ENCODE data around the gene ZNF541. TPM values are rescaled to one million over a fixed set of nuclear protein-coding genes. Genes with fewer than 3 reads are reported as not detected.

Gene ZNF541
- total RNA-seq, 1 experiment from 2014 or later: not detected

DNA sequence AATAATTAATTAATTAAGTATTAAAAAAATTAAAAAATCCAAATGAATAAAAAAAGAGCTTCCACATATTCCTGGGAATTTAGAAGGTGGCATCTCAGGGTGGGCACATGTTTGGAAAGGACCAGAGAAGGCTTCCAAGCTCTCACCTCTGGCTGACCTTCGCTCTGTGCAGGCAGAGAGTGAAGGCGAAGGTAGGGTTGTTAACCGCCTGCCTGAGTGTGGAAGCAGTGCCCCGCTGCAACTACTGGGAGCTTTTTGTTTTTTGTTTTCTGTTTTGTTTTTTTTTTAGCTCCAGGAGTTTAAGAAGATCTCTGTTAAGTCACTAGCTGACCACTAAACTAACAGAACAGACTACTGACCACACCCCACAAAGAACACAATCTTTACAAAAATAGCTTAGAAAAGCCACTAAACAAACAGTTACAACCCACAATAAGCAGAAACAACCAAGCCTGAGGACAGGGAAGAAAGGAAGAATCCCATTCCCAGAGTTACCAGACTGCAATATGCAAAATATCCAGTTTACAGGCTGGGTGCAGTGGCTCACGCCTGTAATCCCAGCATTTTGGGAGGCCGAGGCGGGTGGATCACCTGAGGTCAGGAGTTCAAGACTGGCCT lies 11.4 kb downstream of the ZNF541 start:
- no peak for DNase-seq (ENCODE audit: low read depth, low spot score)
- in situ Hi-C loops (cut with HindIII; ENCODE audit: low pct_unique_long_range_greater_than_20kb, low sequenced_read_pairs): no loop called here

DNA sequence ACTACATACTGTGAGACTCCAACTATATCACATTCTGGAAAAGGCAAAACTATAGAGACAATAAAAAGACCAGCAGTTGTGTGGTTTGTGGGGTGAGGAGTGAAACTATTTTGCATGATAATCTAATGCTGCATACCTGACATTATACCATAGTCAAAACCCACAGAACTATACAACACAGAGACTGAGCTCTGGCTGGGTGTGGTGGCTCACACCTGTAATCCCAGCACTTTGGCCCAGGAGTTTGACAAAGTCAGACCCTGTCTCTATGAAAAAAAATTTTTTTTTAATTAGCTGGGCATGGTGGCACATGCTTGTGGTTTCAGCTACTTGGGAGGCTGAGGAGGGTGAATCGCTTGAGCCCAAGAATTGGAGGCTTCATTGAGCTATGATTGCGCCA lies 11.9 kb downstream of the ZNF541 start:
- in situ Hi-C loops (cut with HindIII; ENCODE audit: low pct_unique_long_range_greater_than_20kb, low sequenced_read_pairs): no loop called here
- no peak for DNase-seq (ENCODE audit: low read depth, low spot score)

DNA sequence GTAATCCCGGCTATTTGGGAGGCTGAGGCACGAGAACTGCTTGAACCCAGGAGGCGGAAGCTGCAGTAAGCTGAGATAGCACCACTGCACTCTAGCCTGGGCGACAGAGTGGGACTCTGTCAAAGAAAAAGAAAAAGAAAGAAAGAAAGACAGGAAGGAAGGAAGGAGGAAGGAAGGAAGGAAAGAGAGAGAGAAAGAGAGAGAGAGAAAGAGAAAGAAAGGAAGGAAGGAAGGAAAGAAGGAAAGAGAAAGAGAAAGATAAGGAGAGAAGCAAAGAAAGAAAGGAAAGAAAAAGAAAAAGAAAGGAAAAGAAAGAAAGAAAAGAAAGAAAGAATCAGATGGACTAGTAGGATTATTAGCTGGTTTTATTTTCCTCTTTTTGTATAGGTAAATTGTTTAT lies 22.8 kb downstream of the ZNF541 start:
- DNase-seq (ENCODE audit: low read depth, low spot score): no peak
- in situ Hi-C loops (cut with HindIII; ENCODE audit: low pct_unique_long_range_greater_than_20kb, low sequenced_read_pairs): no loop called here

DNA sequence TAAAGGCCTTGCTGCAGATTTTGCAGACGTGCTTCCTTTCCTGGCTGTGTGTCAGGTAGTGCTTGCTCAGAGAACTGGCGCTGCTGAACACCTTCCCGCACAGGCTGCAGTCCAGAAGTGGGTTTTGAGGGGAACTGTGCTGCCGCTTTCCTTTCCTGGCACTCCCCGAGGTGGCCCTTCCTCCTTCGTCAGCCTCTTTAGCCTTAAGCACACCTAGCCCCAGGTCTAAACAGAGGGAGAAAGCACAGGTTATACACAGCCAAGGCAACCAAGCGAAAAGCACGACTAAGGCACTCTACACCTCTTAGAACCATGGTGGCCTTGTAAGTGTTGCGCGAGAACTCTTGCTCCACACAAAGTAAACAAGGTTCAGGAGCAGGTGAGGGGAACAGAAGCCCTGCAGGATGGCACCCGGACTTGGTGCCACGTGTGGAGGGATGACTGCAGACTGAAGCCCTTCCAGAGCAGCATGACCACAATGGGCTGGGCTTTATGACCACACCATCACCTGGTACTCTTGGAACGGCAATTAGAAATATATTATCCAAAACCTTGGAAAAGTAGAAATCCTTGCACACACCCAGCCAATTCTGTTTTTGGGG lies 23.6 kb downstream of the ZNF541 start:
- no peak for DNase-seq (ENCODE audit: low read depth, low spot score)
- in situ Hi-C loops (cut with HindIII; ENCODE audit: low pct_unique_long_range_greater_than_20kb, low sequenced_read_pairs): no loop called here

DNA sequence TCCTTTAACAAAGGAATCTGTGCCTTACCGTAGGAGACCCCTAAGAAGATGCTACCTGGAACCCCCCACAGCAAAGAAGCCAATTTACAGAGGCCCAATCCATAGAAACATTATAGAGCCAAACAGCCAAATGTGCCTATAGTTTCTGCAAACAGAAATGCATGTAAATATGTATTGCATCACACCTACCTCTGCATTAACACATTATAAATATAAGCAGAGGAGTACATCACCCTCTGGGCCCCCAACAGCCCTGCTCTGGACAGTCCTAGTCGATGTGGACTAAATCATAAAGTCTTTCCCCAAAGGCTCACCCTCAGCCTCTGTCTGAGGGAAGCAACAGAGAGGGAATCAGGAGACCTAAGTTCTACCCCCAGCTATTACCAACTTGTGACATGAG lies 25.7 kb downstream of the ZNF541 start:
- no peak for DNase-seq (ENCODE audit: low read depth, low spot score)
- in situ Hi-C loops (cut with HindIII; ENCODE audit: low pct_unique_long_range_greater_than_20kb, low sequenced_read_pairs): no loop called here

DNA sequence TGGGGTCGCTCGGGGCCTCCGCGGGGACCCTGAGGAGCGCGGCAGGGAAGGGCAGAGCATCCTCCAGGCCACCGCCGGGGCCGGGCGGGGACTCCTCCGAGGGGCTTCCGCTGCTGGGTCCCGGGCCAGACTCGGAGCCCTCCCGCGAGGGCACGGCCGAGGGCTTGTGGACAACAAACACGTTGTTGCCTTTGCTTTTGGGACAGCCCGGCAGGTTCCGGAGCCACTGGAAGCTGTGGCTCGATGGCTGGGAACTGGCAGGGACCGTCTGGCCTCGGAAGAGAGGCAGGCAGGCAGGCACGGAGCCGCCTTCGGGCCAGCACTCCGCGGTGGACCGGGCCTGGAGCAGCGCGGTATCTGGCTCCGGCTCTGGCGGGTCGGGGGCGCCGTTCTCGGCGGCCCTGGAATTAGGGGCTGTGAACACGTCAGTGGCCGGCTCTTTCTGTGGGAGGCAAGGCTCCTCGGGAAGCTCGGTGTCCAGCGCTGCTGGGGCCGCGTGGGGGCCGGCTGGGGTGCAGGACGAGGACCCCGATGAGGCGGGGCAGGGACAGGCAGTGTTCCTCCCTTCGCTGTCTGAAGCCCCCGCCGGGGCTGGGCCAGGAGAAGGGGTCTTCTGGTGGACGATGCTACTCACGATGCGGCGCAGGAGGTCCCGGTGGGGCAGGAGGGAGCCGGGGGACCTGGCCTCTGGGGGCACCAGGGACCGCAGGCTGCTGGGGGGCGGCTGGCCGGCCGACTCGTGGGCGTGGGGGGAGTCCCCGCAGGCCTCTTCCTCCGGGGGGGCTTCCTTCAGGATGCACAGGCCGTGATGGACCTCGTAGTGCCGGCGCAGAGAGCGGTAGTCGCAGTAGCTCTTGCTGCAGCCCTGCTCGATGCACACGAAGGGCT lies 27.6 kb downstream of the ZNF541 start:
- no peak for DNase-seq (ENCODE audit: low read depth, low spot score)
- in situ Hi-C loops (cut with HindIII; ENCODE audit: low pct_unique_long_range_greater_than_20kb, low sequenced_read_pairs): no loop called here

DNA sequence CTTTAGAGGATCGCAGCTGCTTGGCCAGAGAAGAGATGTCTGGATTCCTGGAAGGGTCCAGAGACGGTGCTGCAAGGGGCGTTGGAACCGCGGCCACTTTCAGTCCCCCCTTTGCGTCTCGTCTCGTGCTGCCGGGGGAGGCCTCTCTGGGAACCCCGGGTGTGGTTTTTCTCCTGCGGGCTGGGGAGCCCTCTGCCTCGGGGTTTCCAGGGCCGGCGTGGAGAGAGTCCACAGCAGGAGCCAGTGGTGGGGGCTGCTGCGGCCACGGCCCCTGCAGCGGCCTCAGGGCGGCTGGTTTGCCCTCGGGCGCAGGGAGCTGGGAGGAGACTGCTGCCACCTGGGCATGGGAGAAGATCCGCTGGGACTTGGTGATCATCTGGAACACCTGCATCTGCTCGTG lies 28.5 kb downstream of the ZNF541 start:
- in situ Hi-C loops (cut with HindIII; ENCODE audit: low pct_unique_long_range_greater_than_20kb, low sequenced_read_pairs): no loop called here
- DNase-seq (ENCODE audit: low read depth, low spot score): no peak

DNA sequence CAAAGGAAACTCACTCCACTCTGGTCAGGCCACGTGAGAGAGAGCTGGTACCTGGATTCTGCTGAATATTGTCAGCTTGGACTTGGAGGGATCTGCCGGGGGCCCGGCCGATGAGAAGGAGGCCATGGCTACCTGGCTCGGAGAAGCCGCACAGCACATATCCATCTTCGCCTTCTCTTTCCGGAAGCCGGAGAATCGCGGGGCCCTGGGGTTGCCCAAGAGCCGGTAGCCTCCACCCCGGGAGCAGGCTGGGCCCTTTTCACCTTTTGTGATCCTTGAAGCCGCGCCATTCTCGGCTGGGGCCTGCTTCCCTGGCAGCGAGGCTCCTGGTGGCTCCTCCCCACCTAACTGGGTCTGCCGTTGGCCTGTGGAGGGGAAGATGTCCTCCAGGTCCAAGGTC lies 28.9 kb downstream of the ZNF541 start:
- in situ Hi-C loops (cut with HindIII; ENCODE audit: low pct_unique_long_range_greater_than_20kb, low sequenced_read_pairs): no loop called here
- DNase-seq (ENCODE audit: low read depth, low spot score): no peak

DNA sequence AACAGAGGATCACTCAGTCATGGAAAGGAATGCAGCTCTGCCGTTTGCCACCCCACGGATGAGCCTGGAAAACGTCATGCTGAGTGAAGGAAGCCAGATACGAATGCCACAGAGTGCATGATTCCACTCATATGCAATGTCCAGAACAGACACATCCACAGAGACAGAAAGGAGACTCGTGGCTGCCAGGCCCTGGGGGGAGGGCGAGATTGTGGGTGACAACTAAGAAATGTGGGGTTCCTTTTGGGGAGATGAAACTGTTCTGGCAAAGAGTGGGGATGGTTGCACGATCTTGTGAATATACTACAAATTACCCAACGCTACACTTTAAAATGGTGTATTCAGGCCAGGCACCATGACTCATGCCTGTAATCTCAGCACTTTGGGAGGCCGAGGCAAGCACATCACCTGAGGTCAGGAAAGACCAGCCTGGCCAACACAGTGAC lies 30.9 kb downstream of the ZNF541 start:
- in situ Hi-C loops (cut with HindIII; ENCODE audit: low pct_unique_long_range_greater_than_20kb, low sequenced_read_pairs): no loop called here
- DNase-seq (ENCODE audit: low read depth, low spot score): no peak

DNA sequence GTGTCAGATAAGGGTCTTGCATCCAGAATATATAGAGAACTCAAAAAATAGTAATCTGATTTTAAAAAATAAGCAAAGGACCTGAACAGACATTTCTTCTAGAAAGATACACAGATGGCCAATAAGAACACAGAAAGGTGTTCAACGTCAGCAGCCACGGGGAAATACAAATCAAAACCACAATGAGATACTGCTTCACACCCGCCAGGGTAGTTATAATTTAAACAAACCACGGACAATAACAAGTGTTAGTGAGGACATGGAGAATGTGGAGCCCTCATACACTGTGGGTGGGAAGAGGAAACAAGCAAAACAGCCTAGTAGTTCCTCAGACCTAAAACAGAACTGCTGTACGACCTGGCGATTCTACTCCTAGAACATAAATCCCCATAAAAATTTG lies 31.4 kb downstream of the ZNF541 start:
- DNase-seq (ENCODE audit: low read depth, low spot score): no peak
- in situ Hi-C loops (cut with HindIII; ENCODE audit: low pct_unique_long_range_greater_than_20kb, low sequenced_read_pairs): no loop called here

DNA sequence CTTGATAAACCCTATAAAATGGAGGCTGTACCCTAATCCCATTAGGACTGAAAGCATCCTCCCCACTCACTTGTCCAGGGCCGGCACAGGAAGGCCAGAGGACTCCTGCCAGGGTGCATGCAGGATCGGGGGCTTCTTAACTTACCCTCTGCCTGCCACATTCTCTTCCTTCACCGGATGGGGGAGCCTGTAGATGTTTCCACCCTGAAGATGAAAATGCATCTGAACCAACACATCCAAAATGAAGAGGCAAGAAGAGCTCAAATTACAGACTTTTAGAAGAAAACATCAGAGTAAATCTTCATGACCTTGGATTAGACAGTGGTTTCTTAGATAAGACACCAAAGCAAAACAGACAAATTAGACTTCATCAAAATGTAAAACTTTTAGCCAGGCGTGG lies 32.2 kb downstream of the ZNF541 start:
- in situ Hi-C loops (cut with HindIII; ENCODE audit: low pct_unique_long_range_greater_than_20kb, low sequenced_read_pairs): no loop called here
- peak; percentile 70 for DNase-seq (ENCODE audit: low read depth, low spot score)

DNA sequence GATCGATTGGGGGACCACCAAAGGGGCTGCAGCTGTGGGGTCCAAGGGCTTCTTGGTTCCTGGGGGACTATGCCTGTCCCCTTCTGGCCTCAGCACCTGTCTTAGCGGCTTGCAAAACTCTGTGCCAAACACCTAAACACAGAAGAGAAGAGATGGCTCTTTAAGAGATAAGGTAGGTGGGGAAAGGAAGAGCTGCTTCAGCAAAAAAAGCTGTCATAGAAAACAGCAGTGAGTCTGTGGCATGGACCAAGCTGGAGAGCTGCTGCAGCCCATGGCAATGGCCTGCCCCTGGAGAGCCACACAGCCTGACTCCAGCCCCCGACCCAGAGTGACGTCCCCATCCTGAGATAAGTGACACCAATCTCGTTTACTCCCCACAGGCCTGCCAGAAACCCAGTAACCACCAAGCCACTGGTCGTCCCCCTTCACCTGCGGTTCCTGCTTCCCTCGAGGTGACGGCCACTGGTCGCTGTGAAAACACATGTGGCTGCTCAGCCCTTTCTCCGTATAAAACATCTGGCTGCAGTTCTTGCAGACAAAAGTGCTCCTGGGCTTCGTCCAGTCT lies 33.1 kb downstream of the ZNF541 start:
- in situ Hi-C loops (cut with HindIII; ENCODE audit: low pct_unique_long_range_greater_than_20kb, low sequenced_read_pairs): no loop called here
- no peak for DNase-seq (ENCODE audit: low read depth, low spot score)

DNA sequence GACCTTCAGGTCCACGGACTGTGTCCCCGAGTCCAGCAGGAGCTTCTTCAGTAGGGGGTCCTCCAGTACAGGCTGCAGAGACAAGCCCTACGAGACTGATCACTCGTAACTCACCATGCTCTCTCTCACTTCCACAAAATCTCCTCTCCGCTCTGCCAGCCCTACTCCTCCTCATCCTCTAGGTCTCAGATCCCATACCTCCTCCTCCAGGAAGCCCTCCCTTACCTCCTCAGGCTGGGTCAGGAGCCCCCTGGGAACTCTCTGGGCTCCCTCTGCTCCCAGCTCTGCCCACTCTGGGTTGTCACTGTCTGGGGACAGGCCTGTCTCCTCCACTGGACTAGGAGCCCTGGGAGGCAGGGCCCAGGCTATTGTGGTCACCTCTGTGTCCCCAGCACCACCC lies 34.1 kb downstream of the ZNF541 start:
- in situ Hi-C loops (cut with HindIII; ENCODE audit: low pct_unique_long_range_greater_than_20kb, low sequenced_read_pairs): no loop called here
- no peak for DNase-seq (ENCODE audit: low read depth, low spot score)

DNA sequence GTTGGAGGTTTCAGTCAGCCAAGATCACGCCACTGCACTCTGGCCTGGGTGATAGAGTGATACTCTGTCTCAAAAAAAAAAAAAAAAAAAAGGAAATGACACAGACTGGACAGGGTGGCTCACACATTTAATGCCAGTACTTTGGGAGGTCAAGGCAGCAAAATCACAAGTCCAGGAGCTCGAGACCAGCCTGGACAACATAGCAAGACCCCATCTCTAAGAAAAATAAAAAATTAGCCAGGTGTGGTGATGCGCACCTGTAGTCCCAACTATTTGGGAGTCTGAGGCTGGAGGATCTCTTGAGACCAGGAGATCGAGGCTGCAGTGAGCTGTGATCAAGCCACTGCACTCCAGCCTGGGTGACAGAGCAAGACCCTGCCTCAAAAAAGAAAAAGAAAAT lies 35.5 kb downstream of the ZNF541 start:
- in situ Hi-C loops (cut with HindIII; ENCODE audit: low pct_unique_long_range_greater_than_20kb, low sequenced_read_pairs): no loop called here

DNA sequence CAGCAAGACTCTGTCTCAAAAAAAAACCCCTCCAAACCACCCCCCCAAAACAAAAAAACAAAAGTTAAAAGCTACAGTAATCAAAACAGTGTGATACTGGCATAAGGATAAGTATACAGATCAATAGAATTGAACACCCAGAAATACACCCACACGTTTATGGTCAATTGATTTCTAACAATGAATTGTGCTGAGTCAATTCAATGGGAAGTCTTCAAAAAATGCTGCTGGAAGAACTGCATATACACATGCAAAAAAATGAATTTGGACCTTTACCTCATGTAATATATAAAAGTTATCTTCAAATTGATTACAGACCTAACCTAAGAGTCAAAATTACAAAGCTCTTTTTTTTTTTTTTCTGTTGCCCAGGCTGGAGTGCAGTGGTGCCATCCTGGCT lies 38.3 kb downstream of the ZNF541 start:
- in situ Hi-C loops (cut with HindIII; ENCODE audit: low pct_unique_long_range_greater_than_20kb, low sequenced_read_pairs): no loop called here

More for the DNA sequence above, 35.5 kb downstream of the ZNF541 start:
- DNase-seq (ENCODE audit: low read depth, low spot score): no peak

DNA sequence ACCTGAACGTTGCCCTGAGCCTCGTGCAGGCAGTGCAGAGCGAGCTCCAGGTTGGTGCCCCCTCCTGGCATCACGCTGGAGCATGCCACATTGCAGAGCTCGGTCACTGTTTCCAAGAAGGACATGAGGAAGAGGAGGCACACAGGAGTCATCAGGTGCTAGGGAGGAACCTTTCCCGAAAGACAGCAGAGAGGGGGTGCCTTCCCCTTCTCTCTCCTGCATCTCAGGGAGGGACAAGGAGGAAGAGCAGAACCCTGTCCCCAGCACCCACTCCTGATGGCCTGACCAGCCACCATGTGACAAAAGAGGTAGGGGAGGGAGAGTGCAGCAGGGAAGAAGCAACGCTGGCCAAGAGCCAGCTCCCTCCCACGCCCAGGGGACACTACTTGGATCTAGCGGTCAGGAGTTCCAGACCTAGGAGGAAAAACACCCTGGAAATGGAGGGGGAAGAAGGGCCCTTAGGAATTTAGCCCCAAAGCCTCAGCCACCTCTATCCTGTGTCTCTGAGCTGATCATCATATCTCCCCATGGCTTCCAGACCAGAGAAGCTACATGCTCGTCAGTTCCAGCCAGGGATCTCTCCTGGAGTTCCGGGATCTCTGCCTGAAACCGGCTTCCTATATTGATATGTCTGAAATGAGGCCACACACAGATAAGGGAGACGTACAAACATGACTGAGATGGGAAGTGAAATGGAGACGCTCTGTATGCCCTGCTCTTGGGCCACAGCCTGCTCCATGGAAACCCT lies 41.1 kb downstream of the ZNF541 start:
- in situ Hi-C loops (cut with HindIII; ENCODE audit: low pct_unique_long_range_greater_than_20kb, low sequenced_read_pairs): no loop called here
- no peak for DNase-seq (ENCODE audit: low read depth, low spot score)

More for the DNA sequence above, 38.3 kb downstream of the ZNF541 start:
- DNase-seq (ENCODE audit: low read depth, low spot score): no peak

DNA sequence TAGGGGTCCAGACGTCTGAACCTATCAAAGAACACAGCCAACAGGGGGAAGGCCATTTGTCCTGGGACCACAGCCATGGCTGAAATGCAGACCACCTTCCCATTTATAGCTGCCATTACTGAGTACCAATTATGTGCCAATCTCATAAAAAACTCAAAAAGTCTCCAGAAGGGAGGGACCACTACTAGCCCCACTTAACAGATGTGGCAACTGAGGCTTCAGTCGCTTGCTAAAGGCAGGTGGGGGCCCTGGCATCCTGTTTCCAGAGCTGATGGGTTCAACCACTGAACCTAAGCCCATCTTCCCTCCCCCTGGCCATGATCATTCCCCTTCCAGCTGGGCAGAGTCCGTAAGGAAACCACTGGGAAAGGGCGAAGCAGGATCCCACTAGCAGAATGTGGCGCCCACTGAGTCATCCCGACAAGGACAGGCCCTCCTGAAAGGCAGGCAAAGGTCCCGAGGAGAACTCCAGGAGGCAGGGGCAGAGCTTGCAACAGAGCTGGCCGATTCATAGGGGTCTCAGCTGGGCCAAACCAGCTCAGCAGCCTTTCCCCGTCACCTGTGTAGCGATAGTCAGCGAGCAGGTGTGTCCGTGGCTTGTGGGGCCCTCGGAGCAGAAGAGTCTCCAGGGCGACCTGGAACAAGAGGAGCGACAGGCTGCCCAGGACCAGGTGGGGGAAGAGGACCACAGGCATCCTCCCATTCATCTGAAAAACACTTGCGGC lies 43.8 kb downstream of the ZNF541 start:
- in situ Hi-C loops (cut with HindIII; ENCODE audit: low pct_unique_long_range_greater_than_20kb, low sequenced_read_pairs): no loop called here
- DNase-seq (ENCODE audit: low read depth, low spot score): no peak

Measured in SK-MEL-5 (cell line).